Activated CD4-positive, alpha-beta T cell treated with anti-CD3 and anti-CD28 coated beads, Interleukin-2, Interleukin-4, amounts not matched to agents 100 ng/mL and 50 ng/mL, durations not matched to agents 16 hours and 8 hours (primary cell): ENCODE data around the gene ORAI1.
"Not testable (repeated sequence)": the region's sequence is repeated elsewhere in the genome, so short reads cannot be mapped to it uniquely, and the experiment has no call there.

Experiments used
- DNase-seq: peaks from one replicate; pipeline ENCODE4 v3.0.0-alpha.2; 2020; ENCODE audit warnings: low spot score

Gene ORAI1

GRCh38 chr12:121626087-121626852 is at the start of gene ORAI1:
Gene ORAI1, plus strand, starts transcription at chr12:121626530.
- DNase-seq: peak; percentile 97

- DNase-seq: no peak
Observed at GRCh38 chr12:121576851-121577391, 49.4 kb upstream of the ORAI1 start.

GRCh38 chr12:121577443-121578180 is 48.7 kb upstream of the ORAI1 start:
- no peak for DNase-seq

- no peak for DNase-seq
Observed at GRCh38 chr12:121578230-121579189, 47.8 kb upstream of the ORAI1 start.

- DNase-seq: no peak
Observed at GRCh38 chr12:121579190-121579791, 47.0 kb upstream of the ORAI1 start.

GRCh38 chr12:121579981-121580868 is 46.1 kb upstream of the ORAI1 start:
- peak; percentile 68 for DNase-seq

GRCh38 chr12:121580959-121581685 is 45.2 kb upstream of the ORAI1 start, which contains the start of gene KDM2B:
Gene KDM2B, minus strand, starts transcription at chr12:121581023. Its CDS starts 112 bp downstream, at chr12:121580911.
- DNase-seq: no peak

- DNase-seq: no peak
Observed at GRCh38 chr12:121581686-121582429, 44.5 kb upstream of the ORAI1 start.

- no peak for DNase-seq
Observed at GRCh38 chr12:121582583-121583333, 43.6 kb upstream of the ORAI1 start.

- DNase-seq: not testable (repeated sequence)
Observed at GRCh38 chr12:121583334-121583661, 43.0 kb upstream of the ORAI1 start.

- DNase-seq: not testable (repeated sequence)
Observed at GRCh38 chr12:121584885-121585284, 41.4 kb upstream of the ORAI1 start.

GRCh38 chr12:121590476-121591143 is 35.7 kb upstream of the ORAI1 start:
- peak; percentile 72 for DNase-seq

GRCh38 chr12:121592320-121592719 is 34.0 kb upstream of the ORAI1 start:
- no peak for DNase-seq

GRCh38 chr12:121595520-121595919 is 30.8 kb upstream of the ORAI1 start:
- no peak for DNase-seq

- no peak for DNase-seq
Observed at GRCh38 chr12:121596526-121596925, 29.8 kb upstream of the ORAI1 start.

- DNase-seq: no peak
Observed at GRCh38 chr12:121600702-121601336, 25.5 kb upstream of the ORAI1 start.

- DNase-seq: no peak
Observed at GRCh38 chr12:121602766-121603165, 23.6 kb upstream of the ORAI1 start.
